ENCODE results near the gene SYDE1. TPM values are rescaled to one million over a fixed set of nuclear protein-coding genes. Genes with fewer than 3 reads are reported as not detected.

The SYDE1 gene
- total and polyA plus RNA-seq, 12 donors, result 9.4 to 17.1 (median 12.8) TPM

DNA sequence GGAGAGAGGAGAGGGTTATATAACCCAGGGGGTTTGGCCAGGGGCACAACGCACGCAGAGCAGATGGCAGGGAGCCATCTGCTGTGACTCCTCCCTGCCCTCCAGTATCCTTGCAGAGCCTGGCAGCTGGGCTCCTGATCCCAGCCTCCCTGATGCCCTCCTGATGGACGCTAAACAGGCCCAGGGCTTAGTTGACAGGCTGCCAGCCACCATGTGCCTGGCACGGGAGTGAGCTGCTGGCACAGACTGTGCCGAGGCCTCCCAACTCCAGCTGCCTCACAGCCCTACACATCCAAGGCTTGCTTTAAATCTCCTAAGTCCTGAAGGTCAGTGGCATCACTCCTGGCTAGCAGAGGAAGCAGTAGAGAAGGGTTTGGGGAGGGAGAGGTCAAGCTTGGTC is 16.7 kb downstream of the SYDE1 start:
- peaks cover 0 to 46% (median 30%) of the 10 kb centered on the region in 9 donors for H3K36me3 ChIP-seq
- 29 to 46% methylated on average over 5 of the region's 5 CpGs for WGBS, 2 donors
- ATAC-seq (peak; percentile 27 to 89 (median 64)), DNase-seq (peak; percentile 83 to 84)
- no peaks in the 10 kb centered on the region for H3K27me3 ChIP-seq
- intact Hi-C loops (cut with DNase I), result loop anchor here in 1 of 10 donors (2.0 kb wide), 1 partner anchor 17 kb away; the partner anchor contains the start of gene SYDE1
- TF ChIP-seq, protein P1, sequence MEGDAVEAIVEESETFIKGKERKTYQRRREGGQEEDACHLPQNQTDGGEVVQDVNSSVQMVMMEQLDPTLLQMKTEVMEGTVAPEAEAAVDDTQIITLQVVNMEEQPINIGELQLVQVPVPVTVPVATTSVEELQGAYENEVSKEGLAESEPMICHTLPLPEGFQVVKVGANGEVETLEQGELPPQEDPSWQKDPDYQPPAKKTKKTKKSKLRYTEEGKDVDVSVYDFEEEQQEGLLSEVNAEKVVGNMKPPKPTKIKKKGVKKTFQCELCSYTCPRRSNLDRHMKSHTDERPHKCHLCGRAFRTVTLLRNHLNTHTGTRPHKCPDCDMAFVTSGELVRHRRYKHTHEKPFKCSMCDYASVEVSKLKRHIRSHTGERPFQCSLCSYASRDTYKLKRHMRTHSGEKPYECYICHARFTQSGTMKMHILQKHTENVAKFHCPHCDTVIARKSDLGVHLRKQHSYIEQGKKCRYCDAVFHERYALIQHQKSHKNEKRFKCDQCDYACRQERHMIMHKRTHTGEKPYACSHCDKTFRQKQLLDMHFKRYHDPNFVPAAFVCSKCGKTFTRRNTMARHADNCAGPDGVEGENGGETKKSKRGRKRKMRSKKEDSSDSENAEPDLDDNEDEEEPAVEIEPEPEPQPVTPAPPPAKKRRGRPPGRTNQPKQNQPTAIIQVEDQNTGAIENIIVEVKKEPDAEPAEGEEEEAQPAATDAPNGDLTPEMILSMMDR (IDR thresholded peaks at IDR 0.05), result no peak
- no peaks in the 10 kb centered on the region for H3K9me3 ChIP-seq
- peak overlapping the region; percentile 89 to 98 (median 94) for H3K27ac ChIP-seq
- H3K4me1 ChIP-seq, result peaks cover 0 to 33% (median 22%) of the 10 kb centered on the region in 9 donors
- H3K4me3 ChIP-seq, result peak overlapping the region in 7 of 10 donors; percentile 64 to 88 (median 74)

DNA sequence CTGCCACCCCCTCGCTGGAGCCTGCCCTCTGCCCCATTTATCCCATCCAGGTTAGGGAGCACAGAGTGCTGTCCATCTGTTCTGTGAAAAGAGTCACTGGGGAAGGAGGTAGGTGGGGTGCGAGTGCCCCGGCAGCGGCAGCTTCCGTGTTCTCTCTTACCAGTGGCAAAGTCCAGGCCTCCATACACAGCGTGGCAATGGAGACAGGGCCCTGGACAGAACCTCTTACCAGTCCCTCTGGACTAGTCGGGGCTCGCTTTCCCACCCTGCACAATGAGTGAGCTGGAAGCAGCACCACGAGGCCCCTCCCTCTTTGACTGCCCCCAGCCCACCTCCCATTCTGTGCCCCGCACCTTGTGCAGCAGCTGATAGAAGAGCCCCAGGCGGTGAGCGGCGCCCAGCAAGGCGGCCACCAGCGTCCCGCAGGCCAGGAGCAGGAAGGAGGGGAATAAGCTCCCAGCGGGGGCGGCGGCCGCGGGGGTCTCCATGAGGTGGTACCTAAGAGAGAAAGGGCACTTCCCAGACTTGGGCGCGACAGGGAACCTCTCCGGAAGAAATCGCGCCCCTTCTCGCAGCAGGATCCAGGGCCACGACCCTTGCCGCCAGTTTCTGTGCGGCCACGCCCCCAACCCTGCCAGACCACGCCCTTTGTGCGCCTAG is 17.5 kb downstream of the SYDE1 start:
- Histone ChIP-seq H3K27ac (peak overlapping the region; percentile 89 to 98 (median 94)), H3K27me3 (no peaks in the 10 kb centered on the region), H3K9me3 (no peaks in the 10 kb centered on the region), H3K36me3 (peaks cover 0 to 38% (median 22%) of the 10 kb centered on the region in 9 donors), H3K4me1 (peaks cover 0 to 33% (median 22%) of the 10 kb centered on the region in 9 donors), H3K4me3 (peak overlapping the region; percentile 49 to 88 (median 68))
- peak in 7 of 8 donors; percentile 0 to 31 (median 15) for ATAC-seq
- TF ChIP-seq, protein P1 (IDR thresholded peaks at IDR 0.05), result no peak
- intact Hi-C loops (cut with DNase I), result loop anchor here in 3 of 10 donors (1.0 to 2.0 kb wide), 2 partner anchors 17 to 18 kb away; partner anchors contain the start of gene SYDE1 (in 3 of the 3)
- WGBS, 2 donors, result 4 to 5% methylated on average over 33 of the region's 33 CpGs
- DNase-seq, result no peak

DNA sequence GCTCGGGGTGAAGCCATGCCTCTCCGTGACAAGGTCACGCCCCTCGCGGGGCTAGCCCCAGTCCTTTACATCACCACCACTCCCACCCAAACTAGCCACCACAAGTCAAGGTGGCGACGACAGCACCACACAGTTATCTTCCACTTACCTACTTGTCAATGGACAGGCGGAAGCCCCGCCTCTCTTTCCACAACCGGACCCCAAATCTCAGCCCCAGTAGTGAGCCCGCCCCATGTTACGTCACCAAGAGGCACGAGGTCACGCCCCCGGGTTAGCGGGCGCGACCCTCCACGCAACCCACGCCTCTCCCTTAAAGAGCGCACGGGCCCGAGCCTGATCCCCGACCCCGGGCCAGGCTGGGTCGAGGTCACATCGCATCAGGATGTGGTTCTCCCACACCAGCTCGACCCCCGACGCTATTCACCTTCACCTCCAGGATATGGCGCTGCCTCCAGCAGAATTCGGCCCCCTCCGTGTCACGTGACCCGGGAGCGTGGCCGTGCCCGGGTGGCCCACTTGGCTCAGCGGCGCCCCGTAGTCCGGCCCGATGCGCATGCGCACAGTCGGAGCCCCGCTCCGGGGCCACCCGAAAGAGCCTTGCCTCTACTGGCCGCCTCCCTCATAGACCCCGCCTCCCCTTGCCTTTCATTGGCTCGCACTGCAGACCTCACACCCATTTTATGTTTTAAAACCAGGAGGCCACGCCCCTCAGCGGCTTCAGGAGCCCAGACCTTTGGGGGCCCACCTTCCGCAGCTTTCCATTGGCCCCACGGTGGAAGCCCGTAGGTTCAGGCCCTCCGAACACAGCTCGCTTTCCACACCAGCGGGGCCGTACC is 18.2 kb downstream of the SYDE1 start:
- TF ChIP-seq, protein P1 (IDR thresholded peaks at IDR 0.05), result no peak
- H3K4me3 ChIP-seq, result peak overlapping the region; percentile 49 to 88 (median 68)
- ATAC-seq, result peak; percentile 91 to 97 (median 94)
- intact Hi-C loops (cut with DNase I), result loop anchor here in 3 of 10 donors (1.0 to 2.0 kb wide), 2 partner anchors 18 to 19 kb away; partner anchors contain the start of gene SYDE1 (in 3 of the 3)
- H3K27me3 ChIP-seq, result no peaks in the 10 kb centered on the region
- H3K27ac ChIP-seq, result peak overlapping the region; percentile 89 to 98 (median 94)
- H3K4me1 ChIP-seq, result peaks cover 0 to 33% (median 22%) of the 10 kb centered on the region in 9 donors
- 0 to 1% methylated on average over 61 of the region's 61 CpGs for WGBS, 2 donors
- DNase-seq, result peak; percentile 99
- no peaks in the 10 kb centered on the region for H3K9me3 ChIP-seq
- peaks cover 0 to 31% (median 17%) of the 10 kb centered on the region in 9 donors for H3K36me3 ChIP-seq
